OCI-LY3 (cell line): ENCODE results near the gene ATG7.
"Not testable (repeated sequence)": the region's sequence is repeated elsewhere in the genome, so short reads cannot be mapped to it uniquely, and the experiment has no call there.

Experiments
- H2AFZ ChIP-seq: fragments of 200-600, 300-600 bp; shearing (Covaris generic); 2 replicates; pipeline ENCODE4 v1.6.0; 2014; ENCODE audit warnings: antibody characterized with exemption, low read depth, low read length
- H3K27ac ChIP-seq: fragments of 200-600, 300-600 bp; sonication (generic); 2 replicates; pipeline ENCODE4 v1.5.1; 2014; ENCODE audit warnings: mild to moderate bottlenecking, low read length, moderate library complexity, mixed read lengths
- H3K27me3 ChIP-seq: fragments of 200-600, 300-600 bp; sonication (generic); 2 replicates; pipeline ENCODE4 v1.6.1; 2014; ENCODE audit warnings: low read depth, low read length, mixed read lengths
- H3K36me3 ChIP-seq: fragments of 200-600, 300-600 bp; sonication (generic); replicated peaks from 2 replicates; pipeline ENCODE3; 2014; ENCODE audit warnings: low read depth, low read length, mixed read lengths
- H3K4me1 ChIP-seq: fragments of 300-600, 200-600 bp; sonication (generic); 2 replicates; pipeline ENCODE4 v1.6.1; 2014; ENCODE audit warnings: low read length, mixed read lengths
- H3K4me2 ChIP-seq: fragments of 200-600, 300-600 bp; sonication (generic); 2 replicates; pipeline ENCODE4 v1.6.1; 2014; ENCODE audit warnings: low read length, mixed read lengths
- H3K4me3 ChIP-seq: fragments of 300-600, 200-600 bp; sonication (generic); 2 replicates; pipeline ENCODE4 v1.5.1; 2014; ENCODE audit warnings: antibody characterized with exemption, mild to moderate bottlenecking, low read length, moderate library complexity
- H3K79me2 ChIP-seq: fragments of 300-600, 200-600 bp; shearing (Covaris generic); 2 replicates; pipeline ENCODE4 v1.6.1; 2014; ENCODE audit warnings: mild to moderate bottlenecking, low read length, mixed read lengths
- H3K9ac ChIP-seq: fragments of 300-600, 200-600 bp; shearing (Covaris generic); 2 replicates; pipeline ENCODE4 v1.6.0; 2014; ENCODE audit warnings: mild to moderate bottlenecking, low read length, moderate library complexity
- H3K9me3 ChIP-seq: fragments of 200-600, 300-600 bp; shearing (Covaris generic); 2 replicates; pipeline ENCODE4 v1.6.1; 2014; ENCODE audit warnings: low read length, mixed read lengths; ENCODE audit not compliant: insufficient read depth
- H4K20me1 ChIP-seq: fragments of 200-600, 300-600 bp; sonication (generic); 2 replicates; pipeline ENCODE4 v1.6.1; 2016; ENCODE audit warnings: low read length, mixed read lengths; ENCODE audit not compliant: insufficient read depth
- EZH2phosphoT487 ChIP-seq: fragments of 200-600 bp; shearing (Covaris generic); IDR thresholded peaks from 2 replicates; pipeline ENCODE4 v1.6.1; 2018; ENCODE audit warnings: antibody characterized with exemption, mixed run types, low read depth
- TF ChIP-seq, protein P1 (sequence below): fragments of 200-600, 300-600 bp; sonication (generic); IDR thresholded peaks from 2 replicates; pipeline ENCODE4 v1.5.1; 2014; ENCODE audit warnings: antibody characterized with exemption, low read length, low read depth

The ATG7 gene

GRCh38 chr3:11461226-11461625 lies 189.0 kb downstream of the ATG7 start:
- Histone ChIP-seq H3K4me1 (no peaks in the 10 kb centered on the region), H3K79me2 (no peaks in the 10 kb centered on the region), H3K27me3 (no peaks in the 10 kb centered on the region), H3K9me3 (no peaks in the 10 kb centered on the region), H3K4me3 (no peak overlapping the region), H3K36me3 (no peaks in the 10 kb centered on the region), H3K27ac (no peak overlapping the region), H2AFZ (no peak overlapping the region), H3K9ac (no peak overlapping the region), H3K4me2 (no peak overlapping the region), H4K20me1 (no peaks in the 10 kb centered on the region)
- TF ChIP-seq, protein P1, sequence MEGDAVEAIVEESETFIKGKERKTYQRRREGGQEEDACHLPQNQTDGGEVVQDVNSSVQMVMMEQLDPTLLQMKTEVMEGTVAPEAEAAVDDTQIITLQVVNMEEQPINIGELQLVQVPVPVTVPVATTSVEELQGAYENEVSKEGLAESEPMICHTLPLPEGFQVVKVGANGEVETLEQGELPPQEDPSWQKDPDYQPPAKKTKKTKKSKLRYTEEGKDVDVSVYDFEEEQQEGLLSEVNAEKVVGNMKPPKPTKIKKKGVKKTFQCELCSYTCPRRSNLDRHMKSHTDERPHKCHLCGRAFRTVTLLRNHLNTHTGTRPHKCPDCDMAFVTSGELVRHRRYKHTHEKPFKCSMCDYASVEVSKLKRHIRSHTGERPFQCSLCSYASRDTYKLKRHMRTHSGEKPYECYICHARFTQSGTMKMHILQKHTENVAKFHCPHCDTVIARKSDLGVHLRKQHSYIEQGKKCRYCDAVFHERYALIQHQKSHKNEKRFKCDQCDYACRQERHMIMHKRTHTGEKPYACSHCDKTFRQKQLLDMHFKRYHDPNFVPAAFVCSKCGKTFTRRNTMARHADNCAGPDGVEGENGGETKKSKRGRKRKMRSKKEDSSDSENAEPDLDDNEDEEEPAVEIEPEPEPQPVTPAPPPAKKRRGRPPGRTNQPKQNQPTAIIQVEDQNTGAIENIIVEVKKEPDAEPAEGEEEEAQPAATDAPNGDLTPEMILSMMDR: no peak
- no peak for TF ChIP-seq EZH2phosphoT487

GRCh38 chr3:11462673-11463072 lies 190.5 kb downstream of the ATG7 start:
- not testable (repeated sequence) for H3K79me2 ChIP-seq, H3K4me1 ChIP-seq, H2AFZ ChIP-seq, H3K9me3 ChIP-seq, H3K27ac ChIP-seq, H3K9ac ChIP-seq, H3K4me2 ChIP-seq, H3K36me3 ChIP-seq, H3K4me3 ChIP-seq, H3K27me3 ChIP-seq, H4K20me1 ChIP-seq

GRCh38 chr3:11463591-11463990 lies 191.4 kb downstream of the ATG7 start:
- Histone ChIP-seq H4K20me1 (no peaks in the 10 kb centered on the region), H3K9ac (no peak overlapping the region), H3K27ac (no peak overlapping the region), H2AFZ (no peak overlapping the region), H3K4me3 (no peak overlapping the region), H3K36me3 (no peaks in the 10 kb centered on the region), H3K9me3 (no peaks in the 10 kb centered on the region), H3K4me2 (no peak overlapping the region), H3K4me1 (no peaks in the 10 kb centered on the region), H3K79me2 (no peaks in the 10 kb centered on the region), H3K27me3 (no peaks in the 10 kb centered on the region)
- TF ChIP-seq, protein P1: no peak
- TF ChIP-seq EZH2phosphoT487: no peak

DNA sequence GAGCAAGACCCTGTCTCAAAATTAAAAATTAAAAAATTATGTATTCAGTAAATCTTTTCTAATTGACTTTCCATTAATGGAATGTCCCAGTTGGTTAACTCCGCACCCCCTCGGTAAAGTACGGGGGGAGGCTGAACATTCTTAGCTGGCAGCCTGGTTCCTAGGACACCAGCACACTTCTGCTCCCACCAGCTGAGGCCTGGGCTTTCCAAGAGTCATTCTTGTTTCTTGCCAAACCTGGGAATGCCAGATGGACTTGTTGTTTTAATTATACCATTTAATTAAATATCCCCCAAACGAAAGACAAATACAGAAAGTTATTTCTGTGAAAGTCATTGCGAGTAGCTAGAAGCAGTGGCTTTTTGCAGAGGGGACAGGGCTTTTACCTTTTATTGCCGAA lies 192.2 kb downstream of the ATG7 start:
- H3K4me1 ChIP-seq: no peaks in the 10 kb centered on the region
- no peak overlapping the region for H3K9ac ChIP-seq
- no peak overlapping the region for H2AFZ ChIP-seq
- TF ChIP-seq, protein P1: no peak
- TF ChIP-seq EZH2phosphoT487: no peak
- H3K4me3 ChIP-seq: no peak overlapping the region
- no peaks in the 10 kb centered on the region for H3K27me3 ChIP-seq
- H3K9me3 ChIP-seq: no peaks in the 10 kb centered on the region
- H3K4me2 ChIP-seq: no peak overlapping the region
- H3K36me3 ChIP-seq: no peaks in the 10 kb centered on the region
- H3K79me2 ChIP-seq: no peaks in the 10 kb centered on the region
- H4K20me1 ChIP-seq: no peaks in the 10 kb centered on the region
- H3K27ac ChIP-seq: no peak overlapping the region
